ENCODE measurements around the gene STIM1.

DNA sequence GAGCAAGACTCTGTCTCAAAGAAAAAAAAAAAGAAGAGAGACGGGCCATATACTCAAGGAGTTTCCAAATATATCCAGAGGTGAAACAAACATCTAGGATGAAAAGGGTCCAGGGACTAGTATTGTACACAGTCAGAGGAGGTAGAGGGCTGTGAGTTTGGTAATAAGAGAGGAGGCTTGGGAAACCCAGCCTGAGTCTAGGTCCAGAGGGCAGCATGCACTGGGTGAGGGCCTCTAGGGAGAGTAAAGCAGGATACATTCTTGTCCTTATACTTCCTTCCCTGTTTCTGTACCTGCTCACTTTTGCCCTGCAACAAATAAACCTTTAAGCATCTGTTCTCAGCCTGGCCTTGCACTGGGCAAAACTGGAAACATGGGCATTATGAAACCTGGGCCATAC, 31.5 kb downstream of the STIM1 start:
- TF ChIP-seq, protein P1, sequence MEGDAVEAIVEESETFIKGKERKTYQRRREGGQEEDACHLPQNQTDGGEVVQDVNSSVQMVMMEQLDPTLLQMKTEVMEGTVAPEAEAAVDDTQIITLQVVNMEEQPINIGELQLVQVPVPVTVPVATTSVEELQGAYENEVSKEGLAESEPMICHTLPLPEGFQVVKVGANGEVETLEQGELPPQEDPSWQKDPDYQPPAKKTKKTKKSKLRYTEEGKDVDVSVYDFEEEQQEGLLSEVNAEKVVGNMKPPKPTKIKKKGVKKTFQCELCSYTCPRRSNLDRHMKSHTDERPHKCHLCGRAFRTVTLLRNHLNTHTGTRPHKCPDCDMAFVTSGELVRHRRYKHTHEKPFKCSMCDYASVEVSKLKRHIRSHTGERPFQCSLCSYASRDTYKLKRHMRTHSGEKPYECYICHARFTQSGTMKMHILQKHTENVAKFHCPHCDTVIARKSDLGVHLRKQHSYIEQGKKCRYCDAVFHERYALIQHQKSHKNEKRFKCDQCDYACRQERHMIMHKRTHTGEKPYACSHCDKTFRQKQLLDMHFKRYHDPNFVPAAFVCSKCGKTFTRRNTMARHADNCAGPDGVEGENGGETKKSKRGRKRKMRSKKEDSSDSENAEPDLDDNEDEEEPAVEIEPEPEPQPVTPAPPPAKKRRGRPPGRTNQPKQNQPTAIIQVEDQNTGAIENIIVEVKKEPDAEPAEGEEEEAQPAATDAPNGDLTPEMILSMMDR (IDR thresholded peaks at IDR 0.05; ENCODE audit: low read length): no peak
- no peak for TF ChIP-seq EZH2 (IDR thresholded peaks at IDR 0.05; ENCODE audit: borderline replicate concordance, low read length)

All from OCI-LY1 (cell line).